IPS-18c (cell line): Measurements from ENCODE around the gene FGFBP1.
"Not testable (repeated sequence)": the region's sequence is repeated elsewhere in the genome, so short reads cannot be mapped to it uniquely, and the experiment has no call there.

Experiments
- H3K4me3 ChIP-seq: 2 replicates; pipeline ENCODE4 v1.7.0; 2013; ENCODE audit warnings: low read depth, mild to moderate bottlenecking, low read length, moderate library complexity; ENCODE audit not compliant: insufficient read depth
- H3K9me3 ChIP-seq: one replicate; pipeline ENCODE4 v1.6.1; 2013; ENCODE audit warnings: mild to moderate bottlenecking, low read length, moderate library complexity; ENCODE audit not compliant: control insufficient read depth, insufficient read depth

The FGFBP1 gene

GRCh38 chr4:15921592-15921932, 17.0 kb downstream of the FGFBP1 start:
- Histone ChIP-seq H3K9me3 (no peaks in the 10 kb centered on the region), H3K4me3 (no peak overlapping the region)

GRCh38 chr4:15920723-15921591, 17.6 kb downstream of the FGFBP1 start:
- no peak overlapping the region for H3K4me3 ChIP-seq
- no peaks in the 10 kb centered on the region for H3K9me3 ChIP-seq

- Histone ChIP-seq H3K9me3 (no peaks in the 10 kb centered on the region), H3K4me3 (no peak overlapping the region)
These were observed 19.9 kb downstream of the FGFBP1 start for GRCh38 chr4:15918484-15919129.

- H3K9me3 ChIP-seq, result no peaks in the 10 kb centered on the region
- no peak overlapping the region for H3K4me3 ChIP-seq
These were observed 21.2 kb downstream of the FGFBP1 start for GRCh38 chr4:15917297-15917696.

GRCh38 chr4:15916358-15916757, 22.2 kb downstream of the FGFBP1 start:
- not testable (repeated sequence) for H3K9me3 ChIP-seq, H3K4me3 ChIP-seq

GRCh38 chr4:15914736-15915135, 23.8 kb downstream of the FGFBP1 start:
- Histone ChIP-seq H3K4me3 (no peak overlapping the region), H3K9me3 (no peaks in the 10 kb centered on the region)

- no peaks in the 10 kb centered on the region for H3K9me3 ChIP-seq
- H3K4me3 ChIP-seq, result no peak overlapping the region
These were observed 24.2 kb downstream of the FGFBP1 start for GRCh38 chr4:15914291-15914690.

- Histone ChIP-seq H3K9me3 (no peaks in the 10 kb centered on the region), H3K4me3 (no peak overlapping the region)
These were observed 24.9 kb downstream of the FGFBP1 start for GRCh38 chr4:15913631-15913970.

GRCh38 chr4:15912961-15913630, 25.4 kb downstream of the FGFBP1 start:
- Histone ChIP-seq H3K9me3 (no peaks in the 10 kb centered on the region), H3K4me3 (no peak overlapping the region)

GRCh38 chr4:15912236-15912635, 26.3 kb downstream of the FGFBP1 start:
- H3K9me3 ChIP-seq, result no peaks in the 10 kb centered on the region
- H3K4me3 ChIP-seq, result no peak overlapping the region

GRCh38 chr4:15910155-15910940, 28.2 kb downstream of the FGFBP1 start:
- H3K9me3 ChIP-seq, result no peaks in the 10 kb centered on the region

GRCh38 chr4:15907430-15907829, 31.1 kb downstream of the FGFBP1 start:
- no peaks in the 10 kb centered on the region for H3K9me3 ChIP-seq
- no peak overlapping the region for H3K4me3 ChIP-seq

More at GRCh38 chr4:15910155-15910940, 28.2 kb downstream of the FGFBP1 start:
- no peak overlapping the region for H3K4me3 ChIP-seq

GRCh38 chr4:15906020-15906443, 32.5 kb downstream of the FGFBP1 start:
- no peak overlapping the region; the same call in 1 of the 2 replicates for H3K4me3 ChIP-seq
- H3K9me3 ChIP-seq, result no peaks in the 10 kb centered on the region

- no peaks in the 10 kb centered on the region for H3K9me3 ChIP-seq
- no peak overlapping the region for H3K4me3 ChIP-seq
These were observed 35.8 kb downstream of the FGFBP1 start for GRCh38 chr4:15902746-15903145.

GRCh38 chr4:15901998-15902397, 36.5 kb downstream of the FGFBP1 start:
- no peaks in the 10 kb centered on the region for H3K9me3 ChIP-seq
- H3K4me3 ChIP-seq, result no peak overlapping the region

- Histone ChIP-seq H3K4me3 (no peak overlapping the region), H3K9me3 (no peaks in the 10 kb centered on the region)
These were observed 37.5 kb downstream of the FGFBP1 start for GRCh38 chr4:15901007-15901406.

GRCh38 chr4:15899511-15899910, 39.0 kb downstream of the FGFBP1 start:
- Histone ChIP-seq H3K4me3 (no peak overlapping the region), H3K9me3 (no peaks in the 10 kb centered on the region)
